ENCODE measurements around the gene SRSF1. TPM values are rescaled to one million over a fixed set of nuclear protein-coding genes. Genes with fewer than 3 reads are reported as not detected.

The SRSF1 gene
- total RNA-seq, 1 experiment from 2014 or later = 434 TPM

GRCh38 chr17:58005728-58006559, 1.1 kb downstream of the SRSF1 start:
- POLR2A ChIA-PET = interaction anchor here (0.8 to 2.5 kb wide), 14 partner anchors 10 to 156 kb away, joined by 3 to 33 read pairs (median 8); partner anchors contain the start of genes DYNLL2 and MRPS23
- CTCF ChIA-PET = interaction anchor here (1.2 to 1.6 kb wide), 3 partner anchors 137 to 223 kb away, joined by 3 to 5 read pairs (median 4); partner anchors contain the start of gene MRPS23
- Histone ChIP-seq H3K27me3 (ENCODE audit: insufficient read depth, low read length) (no peaks in the 10 kb centered on the region), H4K20me1 (ENCODE audit: insufficient read depth) (peaks cover 45% of the 10 kb centered on the region), H2AFZ (ENCODE audit: low read depth, low read length, poor library complexity, severe bottlenecking) (no peak overlapping the region), H3K4me1 (ENCODE audit: control insufficient read depth in 1 of 2, insufficient read depth in 2 of 2, low read length in 2 of 2) (peaks cover 24 to 41% of the 10 kb centered on the region in 2 experiments), H3K79me2 (ENCODE audit: insufficient read depth, low read length) (peaks cover 61% of the 10 kb centered on the region), H3K9me2 (ENCODE audit: insufficient read depth) (no peaks in the 10 kb centered on the region), H3K4me3 (replicated peaks in 1 of 2; ENCODE audit: low read depth in 1 of 2, low read length in 2 of 2) (peak overlapping the region; percentile 88 to 94), H3K4me2 (ENCODE audit: low read length) (peak overlapping the region; percentile 82), H3K36me3 (ENCODE audit: control insufficient read depth in 1 of 2, insufficient read depth in 2 of 2, low read length in 2 of 2) (peaks cover 45 to 53% of the 10 kb centered on the region in 2 experiments), H3K27ac (ENCODE audit: low read depth, low read length) (peak overlapping the region; percentile 100), H3K9me3 (ENCODE audit: control insufficient read depth in 1 of 2, insufficient read depth in 1 of 2, low read depth in 1 of 2, low read length in 2 of 2) (no peaks in the 10 kb centered on the region), H3K9ac (ENCODE audit: low read length) (peak overlapping the region; percentile 96)
- intact Hi-C loops (cut with micrococcal nuclease) = no loop called here
- ATAC-seq (peak; percentile 8), DNase-seq (ENCODE audit: low read depth, low spot score) (no peak)
- TF ChIP-seq YY1 (IDR thresholded peaks at IDR 0.05; ENCODE audit: extremely low read depth, insufficient replicate concordance, low read depth, low read length) (no peak), SIN3A (IDR thresholded peaks at IDR 0.05; ENCODE audit: low read depth) (peak; percentile 39; the same call in 1 of the 2 replicates), CTCF (IDR thresholded peaks at IDR 0.05 in 2 of 3, conservative IDR thresholded peaks at IDR 0.05 in 1 of 3; ENCODE audit: borderline replicate concordance in 1 of 3, insufficient read depth in 1 of 3, low read depth in 2 of 3, low read length in 2 of 3) (0 out of 6 replicates have a peak, but pooled peaks of 1 of the 3 experiments have one; percentile 6)
- RAD21 ChIA-PET (ENCODE audit: low non-redundant PET in 1 of 2, low total read pairs in 2 of 2, uncharacterized antibody in 2 of 2, unreplicated experiment in 2 of 2) = interaction anchor here (0.7 to 1.6 kb wide), 3 partner anchors 80 to 167 kb away, joined by 3 to 8 read pairs (median 5); no protein-coding TSS in a partner anchor
- BruUV-seq (replicated peaks) = no TSS peak
